ENCODE data around the gene KIF2A.
A peak's percentile ranks its signal among the peaks of the same experiment; 100 is the strongest.

Gene KIF2A

DNA sequence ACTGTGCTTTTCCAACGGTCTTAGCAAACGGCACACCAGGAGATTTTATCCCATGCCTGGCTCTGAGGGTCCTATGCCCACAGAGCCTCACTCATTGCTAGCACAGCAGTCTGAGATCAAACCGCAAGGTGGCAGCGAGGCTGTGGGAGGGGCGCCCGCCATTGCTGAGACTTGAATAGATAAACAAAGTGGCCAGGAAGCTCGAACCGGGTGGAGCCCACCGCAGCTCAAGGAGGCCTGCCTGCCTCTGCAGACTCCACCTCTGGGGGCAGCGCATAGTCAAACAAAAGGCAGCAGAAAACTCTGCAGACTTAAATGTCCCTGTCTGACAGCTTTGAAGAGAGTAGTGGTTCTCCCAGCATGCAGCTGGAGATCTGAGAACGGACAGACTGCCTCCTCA, 14.2 kb upstream of the KIF2A start:
- peak; percentile 28 for DNase-seq (ENCODE audit: low read depth)

DNA sequence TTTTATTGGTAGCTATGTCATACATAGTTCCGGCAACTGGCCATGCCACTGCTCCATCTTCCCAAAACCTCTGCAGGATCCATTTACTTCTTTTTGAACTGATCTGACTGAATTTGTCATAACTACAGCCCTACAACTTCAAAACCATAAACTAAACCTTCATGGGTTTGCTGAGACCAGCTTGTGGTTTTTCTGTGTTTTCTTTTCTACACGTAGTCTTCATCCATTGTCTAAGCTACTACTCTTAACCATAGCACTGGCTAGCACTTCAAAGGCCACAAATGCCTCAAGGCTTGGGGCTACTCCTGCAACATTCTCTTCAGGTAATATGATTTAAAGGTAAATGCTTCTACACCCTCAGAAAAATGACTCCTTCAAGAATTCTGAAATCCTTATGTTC, 9.0 kb upstream of the KIF2A start:
- DNase-seq (ENCODE audit: low read depth): no peak

DNA sequence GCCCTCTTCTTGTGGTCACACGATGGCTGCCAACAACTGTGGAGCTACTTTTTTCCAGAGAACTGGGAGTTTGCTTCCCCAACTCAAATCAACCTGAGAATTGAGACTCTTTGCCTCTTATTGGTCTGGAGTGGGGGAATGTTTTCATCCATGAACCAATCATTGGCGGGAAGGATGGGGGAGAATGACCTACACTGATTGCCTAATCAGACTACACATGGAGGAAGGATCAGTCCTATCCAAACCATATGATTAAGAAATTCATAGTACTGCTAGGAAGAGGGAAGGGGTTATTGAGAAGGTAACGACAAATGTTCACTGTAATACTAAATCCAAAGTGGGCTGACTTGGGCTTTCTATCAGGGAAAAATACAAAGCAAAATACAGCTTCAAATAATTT, 7.9 kb upstream of the KIF2A start:
- no peak for DNase-seq (ENCODE audit: low read depth)

DNA sequence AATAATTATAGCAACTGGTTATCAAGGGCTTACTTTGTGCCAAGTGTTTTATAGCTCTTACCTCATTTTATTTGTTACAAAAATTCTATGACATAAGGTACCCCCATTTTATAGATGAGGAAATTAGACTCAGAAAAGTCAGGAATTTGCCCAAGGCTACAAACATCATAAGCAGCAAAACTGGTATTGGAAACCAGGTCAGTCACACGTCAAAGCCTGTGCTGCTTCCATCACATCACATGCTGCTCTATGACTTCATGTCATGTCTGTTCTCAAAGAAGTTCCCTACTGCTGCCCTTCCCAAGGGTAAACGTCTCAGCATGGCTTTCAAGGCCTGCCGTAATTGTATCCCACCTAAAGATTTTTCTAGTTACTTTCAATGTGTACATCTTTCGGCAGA, 6.9 kb upstream of the KIF2A start:
- no peak for DNase-seq (ENCODE audit: low read depth)

DNA sequence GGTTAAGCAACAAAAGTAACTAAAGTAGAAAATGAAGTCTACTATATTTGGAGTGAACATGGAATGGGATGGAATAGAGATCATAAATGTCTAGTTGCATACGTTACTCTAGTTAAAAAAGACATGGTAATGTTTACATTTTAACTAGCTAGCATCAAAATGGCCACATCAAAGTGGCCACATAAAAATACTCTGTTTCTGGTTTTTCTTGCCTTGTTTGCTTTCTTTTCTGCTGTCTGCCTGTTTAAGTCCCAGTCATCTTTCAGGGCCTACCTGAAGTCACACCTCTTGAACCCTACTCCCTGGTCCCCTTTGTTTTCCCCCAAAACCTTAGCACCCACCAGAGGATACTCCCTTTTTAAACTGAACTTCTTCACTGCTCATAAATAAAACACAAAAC, 6.4 kb upstream of the KIF2A start:
- DNase-seq (ENCODE audit: low read depth): no peak

DNA sequence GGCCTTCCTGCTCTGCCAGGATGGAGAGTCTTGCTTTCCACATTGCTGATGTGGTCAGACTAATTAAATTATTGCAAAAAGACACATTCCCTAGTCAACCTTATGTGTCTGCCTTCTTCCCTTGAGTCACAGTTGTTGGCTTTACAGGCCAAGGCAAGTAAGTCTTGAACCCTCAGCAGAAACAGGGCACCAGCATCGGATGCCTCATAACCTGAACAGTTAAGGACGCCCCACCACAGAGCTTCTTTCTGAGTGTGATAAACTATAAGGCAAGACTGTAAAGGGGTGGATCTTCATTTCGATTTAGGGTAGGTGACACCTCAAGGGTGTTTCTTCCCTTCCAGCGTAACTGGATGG, 670 bp upstream of the KIF2A start:
- DNase-seq (ENCODE audit: low read depth): no peak

DNA sequence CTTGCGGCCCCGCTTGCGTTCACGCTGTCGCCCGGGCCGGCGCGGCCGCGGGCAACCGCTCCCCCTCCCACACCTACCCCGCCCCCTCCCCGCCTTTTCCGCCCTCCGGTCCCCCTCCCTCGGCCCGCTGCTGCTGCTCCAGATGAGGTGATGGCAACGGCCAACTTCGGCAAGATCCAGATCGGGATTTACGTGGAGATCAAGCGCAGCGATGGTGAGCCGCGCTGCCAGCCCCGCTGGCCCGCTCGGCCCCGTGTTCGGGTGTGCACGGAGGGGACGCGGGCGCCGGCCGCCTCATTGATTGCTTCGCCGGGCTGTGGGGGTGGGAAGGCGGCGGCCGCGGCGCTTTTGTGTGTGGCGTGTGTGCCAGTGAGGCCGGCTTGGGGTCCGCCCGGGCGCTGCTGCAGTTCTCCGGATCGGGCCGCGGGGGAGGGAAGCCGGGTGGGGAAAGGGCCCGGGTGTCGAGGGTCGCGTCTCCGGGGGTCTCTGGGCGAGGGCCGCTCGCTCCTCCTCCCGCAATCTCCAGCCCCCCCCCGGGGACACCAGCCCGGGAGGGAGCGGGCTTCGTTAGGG, 403 bp downstream of the KIF2A start:
- DNase-seq (ENCODE audit: low read depth): no peak

DNA sequence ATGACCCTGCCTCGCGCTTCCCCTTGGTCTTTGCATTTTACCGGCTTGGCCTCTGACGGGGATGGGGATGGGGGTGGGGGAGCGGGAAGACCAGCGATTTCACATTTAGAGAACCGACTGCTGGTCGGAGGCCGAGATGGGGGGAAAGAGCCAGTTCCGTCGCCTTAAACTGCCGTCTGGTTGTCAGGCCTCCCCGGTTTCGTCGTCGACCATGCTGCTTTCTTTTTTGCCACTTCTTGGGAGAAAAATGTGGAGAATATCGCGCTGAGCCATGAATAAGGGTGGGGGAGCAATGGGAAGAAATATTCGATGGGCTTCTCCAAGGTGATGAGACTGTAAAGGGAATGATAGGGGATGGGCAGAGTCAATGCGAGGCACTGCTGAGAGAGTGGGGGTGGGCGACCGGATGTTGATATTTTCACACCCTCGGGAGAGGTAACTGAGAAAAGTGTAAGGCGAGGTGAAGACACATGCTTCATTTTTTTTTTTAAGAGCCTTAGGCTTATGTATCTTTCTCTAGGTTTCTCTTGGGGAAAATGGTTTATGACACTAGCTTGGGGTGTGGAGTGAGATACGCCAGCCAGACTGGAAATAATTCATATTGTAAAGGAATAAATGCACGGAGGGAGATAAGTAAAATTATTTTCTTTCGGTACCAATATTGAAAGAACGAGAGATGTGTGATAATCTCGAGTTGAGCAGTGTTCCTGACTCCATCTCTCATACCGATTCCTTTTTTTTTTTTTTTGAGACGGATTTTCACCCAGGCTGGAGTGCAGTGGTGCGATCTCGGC, 1.1 kb downstream of the KIF2A start:
- peak; percentile 52 for DNase-seq (ENCODE audit: low read depth)

DNA sequence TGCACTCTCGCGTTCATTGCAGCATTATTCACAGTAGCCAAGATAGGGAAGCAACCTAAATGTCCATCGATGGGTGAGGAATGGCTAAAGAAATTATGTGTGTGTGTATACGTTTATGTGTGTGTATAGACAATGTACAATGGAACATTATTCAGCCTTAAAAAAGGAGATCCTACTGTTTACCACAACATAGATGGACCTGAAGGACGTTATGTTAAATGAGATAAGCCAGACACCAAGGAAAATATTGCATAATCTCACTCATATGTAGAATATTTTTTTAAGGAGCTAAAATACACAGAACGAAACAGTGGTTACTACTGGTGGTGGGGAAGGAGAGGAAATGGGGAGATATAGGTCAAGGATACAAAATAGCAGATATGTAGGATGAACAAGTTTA, 2.4 kb downstream of the KIF2A start:
- DNase-seq (ENCODE audit: low read depth): no peak

DNA sequence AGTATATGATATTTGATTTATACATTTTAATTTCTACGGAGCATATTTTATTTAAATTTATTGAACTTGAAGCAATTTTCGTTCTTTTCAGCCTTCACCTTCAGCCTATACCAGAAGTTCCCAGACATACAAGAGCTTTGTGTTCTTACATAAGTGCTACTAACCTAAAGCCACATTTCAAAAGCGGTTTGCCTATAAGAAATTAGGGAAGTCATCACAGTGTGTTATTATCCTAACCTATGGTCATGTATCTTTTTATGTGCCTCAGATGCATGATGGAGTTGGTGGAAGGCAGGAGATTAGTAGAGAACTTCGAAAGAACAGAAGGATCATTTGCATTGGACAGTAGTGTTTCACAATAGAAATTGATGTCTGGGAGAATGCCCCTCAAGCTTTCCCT, 3.1 kb downstream of the KIF2A start:
- no peak for DNase-seq (ENCODE audit: low read depth)

DNA sequence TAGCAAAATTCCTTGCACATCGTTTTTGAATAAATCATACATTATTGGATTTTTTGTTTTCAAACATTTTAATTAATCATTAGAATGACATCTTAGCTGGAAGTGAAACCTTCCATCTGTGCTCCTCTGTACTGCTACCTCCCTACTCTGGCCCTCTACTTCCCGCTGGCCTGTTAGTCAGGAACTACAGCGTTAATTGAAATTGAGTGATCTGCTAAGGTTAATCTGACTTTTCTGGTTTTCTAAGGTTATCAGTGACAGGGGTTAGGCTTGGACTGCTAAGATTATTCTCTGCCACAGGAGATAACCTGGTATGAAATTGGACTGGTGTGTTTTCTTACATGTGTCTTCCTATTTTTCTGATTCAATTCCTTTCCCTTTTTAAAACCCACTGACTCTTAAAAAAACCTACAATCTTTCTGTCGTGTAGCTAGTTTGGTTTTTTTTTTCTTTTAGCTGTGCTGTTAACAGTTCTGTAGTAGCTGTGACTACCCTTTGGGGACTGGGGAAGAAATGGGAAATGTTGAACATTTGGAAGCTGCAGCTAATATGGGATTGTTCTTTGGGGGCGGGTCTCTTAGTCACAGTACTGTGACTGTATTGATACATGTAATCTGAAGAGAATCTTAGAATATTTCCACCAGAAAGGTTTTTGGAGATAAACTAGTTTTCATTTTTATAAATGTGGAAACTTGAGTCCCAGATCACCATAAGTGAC, 4.6 kb downstream of the KIF2A start:
- no peak for DNase-seq (ENCODE audit: low read depth)

DNA sequence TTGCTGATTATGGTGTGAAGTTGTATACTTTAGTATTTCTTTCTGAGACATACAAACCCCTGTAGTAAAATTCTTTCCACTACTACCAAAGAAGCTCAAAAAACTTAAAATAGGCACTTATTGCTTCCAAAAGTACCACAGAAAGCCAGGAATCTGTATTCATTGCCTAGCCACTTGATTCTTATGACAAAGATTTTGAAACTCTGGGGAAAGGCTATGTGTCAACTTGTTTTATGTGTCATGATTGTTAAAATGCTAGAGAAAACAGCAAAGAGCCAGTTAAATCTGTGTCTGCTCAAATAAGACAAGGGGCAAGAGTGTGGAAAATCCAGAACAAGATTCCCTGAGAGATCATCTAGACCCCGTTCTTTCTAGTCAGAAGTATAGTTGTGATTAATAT, 6.0 kb downstream of the KIF2A start:
- DNase-seq (ENCODE audit: low read depth): no peak

DNA sequence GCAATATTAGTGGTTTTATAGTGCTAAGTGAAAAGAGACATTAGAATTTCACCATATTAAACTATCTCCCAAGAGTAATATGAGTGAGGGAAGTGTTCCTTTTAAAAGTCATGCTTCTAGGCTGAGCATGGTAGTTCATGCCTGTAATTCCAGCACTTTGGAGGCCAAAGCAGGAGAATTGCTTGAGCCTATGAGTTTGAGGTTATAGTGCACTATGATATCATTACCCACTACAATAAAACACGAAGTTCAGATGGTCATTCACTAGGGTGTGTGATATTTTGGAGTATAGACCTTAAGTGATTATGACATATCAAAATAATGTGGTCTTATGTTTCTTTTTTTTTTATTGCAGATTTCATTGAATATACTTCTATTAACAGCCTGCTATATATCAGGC, 6.7 kb downstream of the KIF2A start:
- DNase-seq (ENCODE audit: low read depth): no peak

DNA sequence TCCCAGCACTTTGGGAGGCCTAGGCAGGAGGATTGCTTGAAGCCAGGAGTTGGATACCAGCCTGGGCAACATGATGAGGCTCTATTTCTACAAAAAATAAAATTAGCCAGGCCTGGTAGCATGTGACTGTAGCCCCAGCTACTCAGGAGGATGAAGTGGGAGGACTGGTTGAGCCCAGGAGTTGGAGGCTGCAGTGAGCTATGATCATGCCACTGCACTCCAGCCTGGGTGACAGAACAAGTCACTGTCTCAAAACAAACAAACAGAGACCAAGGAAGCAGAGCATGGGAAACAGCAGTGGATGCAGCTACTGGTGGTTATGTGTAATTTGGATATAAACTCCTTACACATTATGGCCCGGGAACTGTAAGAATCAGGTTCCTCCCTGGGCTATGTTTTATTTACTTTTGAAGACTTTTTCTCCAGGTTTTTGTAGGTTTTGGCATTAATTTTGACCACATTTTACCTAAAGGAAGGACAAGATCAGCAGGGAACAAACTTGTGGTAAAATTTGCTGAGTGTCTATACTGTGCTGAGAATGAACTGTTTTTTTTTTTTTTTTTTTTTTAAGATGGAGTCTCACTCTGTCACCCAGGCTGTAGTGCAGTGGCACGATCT, 8.3 kb downstream of the KIF2A start:
- no peak for DNase-seq (ENCODE audit: low read depth)

DNA sequence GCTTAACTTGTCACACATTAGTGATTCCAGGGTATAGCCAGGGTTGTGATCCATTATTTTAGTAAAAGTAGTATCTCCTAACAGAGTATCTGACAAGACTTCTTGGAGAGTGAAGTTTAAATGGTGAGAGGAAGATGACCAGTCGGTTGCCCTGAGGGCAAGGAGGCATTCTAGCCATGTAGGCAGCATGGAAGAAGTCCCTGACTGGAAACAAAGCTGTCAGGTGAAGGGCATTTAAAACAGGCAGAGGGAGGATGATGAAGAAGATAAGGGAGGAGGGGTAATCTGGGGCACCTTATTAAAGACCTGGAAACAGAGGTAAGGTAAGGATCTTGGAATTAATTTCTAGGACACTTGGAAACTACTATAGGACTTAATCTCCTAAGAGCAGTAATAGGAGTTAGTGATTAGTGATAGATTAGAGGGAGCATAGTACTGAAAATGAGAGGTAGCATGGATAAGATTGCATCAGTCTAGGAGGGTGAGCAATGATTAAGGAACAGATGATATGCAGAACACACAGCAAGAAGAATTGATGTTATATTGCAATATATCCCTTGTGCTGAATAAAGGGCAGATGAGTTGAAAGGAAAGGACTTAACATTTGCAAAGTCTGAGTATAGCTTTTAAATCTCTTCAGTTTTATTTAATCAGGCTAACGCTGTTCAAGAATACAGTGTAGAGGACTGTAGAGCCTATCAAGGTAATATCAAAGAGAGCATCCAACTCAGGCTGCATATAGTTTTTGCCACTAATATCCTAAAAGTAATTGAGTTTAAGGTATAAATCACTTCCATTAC, 9.6 kb downstream of the KIF2A start:
- no peak for DNase-seq (ENCODE audit: low read depth)

DNA sequence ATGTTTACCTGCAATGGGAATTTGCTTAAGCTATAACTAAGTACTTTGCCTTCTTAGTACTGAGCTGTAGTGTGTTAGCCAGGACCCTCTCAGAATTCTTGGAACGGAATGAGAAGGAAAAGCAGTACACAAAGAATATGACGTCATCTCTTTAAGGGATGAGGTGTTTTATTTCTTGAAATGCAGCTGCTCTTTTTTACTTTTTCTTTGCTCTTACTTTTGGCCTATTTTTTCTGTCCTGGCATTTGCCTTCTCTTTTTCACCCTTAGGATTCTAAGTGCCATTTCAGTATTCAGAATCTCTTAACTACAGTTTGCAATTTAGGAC, 10.1 kb downstream of the KIF2A start:
- no peak for DNase-seq (ENCODE audit: low read depth)

DNA sequence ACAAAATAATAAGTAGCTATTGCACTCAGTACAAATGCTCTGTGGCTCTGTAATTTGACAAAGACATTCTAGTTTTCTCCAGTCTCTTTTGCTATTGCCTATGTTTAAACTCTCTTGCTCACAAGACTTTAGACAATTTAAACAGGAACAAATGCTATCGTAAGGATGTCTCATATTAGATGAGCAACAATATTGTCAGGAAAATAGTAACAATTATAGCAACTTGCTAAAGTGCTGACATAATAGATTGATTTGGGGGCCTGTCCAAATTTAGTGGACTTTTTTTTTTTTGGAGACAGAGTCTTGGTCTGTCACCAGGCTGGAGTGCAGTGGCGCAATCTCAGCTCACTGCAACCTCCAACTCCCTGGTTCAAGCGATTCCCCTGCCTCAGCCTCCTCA, 11.8 kb downstream of the KIF2A start:
- DNase-seq (ENCODE audit: low read depth): no peak

DNA sequence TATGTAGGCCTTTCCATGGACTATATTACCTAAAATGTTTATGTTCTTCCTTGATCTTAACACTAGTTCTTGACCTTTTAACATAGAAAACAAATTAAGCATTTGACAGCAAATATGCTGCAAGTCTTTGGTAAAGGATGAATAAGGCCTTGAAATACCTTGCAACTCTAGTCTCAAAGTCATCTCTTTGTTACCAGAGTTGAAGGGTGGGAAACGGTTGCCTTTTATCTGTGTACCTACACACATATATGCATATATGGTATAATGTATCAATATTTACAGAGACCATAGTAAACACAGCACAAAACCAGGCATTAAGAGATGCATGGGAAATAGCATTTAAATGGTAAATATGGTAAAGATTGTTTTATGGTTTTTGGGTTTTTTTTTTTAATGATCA, 16.5 kb downstream of the KIF2A start:
- no peak for DNase-seq (ENCODE audit: low read depth)

DNA sequence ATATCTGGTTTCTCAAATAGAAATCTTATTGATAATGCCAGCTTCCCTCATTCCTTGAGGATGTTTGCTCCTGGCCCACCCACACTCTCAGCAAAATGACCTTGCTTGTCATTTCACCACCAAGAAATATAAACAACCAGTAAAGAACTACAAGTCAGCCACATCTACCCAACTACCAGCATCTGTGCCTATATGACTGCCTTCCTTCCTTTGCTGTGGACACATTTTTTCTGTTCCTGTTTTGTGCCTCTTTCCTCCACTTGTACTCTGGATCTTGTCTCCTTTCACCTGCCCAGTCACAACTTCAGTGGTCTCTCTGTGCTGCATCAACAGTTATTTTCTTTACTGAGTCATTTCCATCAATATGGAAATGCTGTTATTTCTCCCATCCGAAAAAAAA, 20.3 kb downstream of the KIF2A start:
- DNase-seq (ENCODE audit: low read depth): no peak

DNA sequence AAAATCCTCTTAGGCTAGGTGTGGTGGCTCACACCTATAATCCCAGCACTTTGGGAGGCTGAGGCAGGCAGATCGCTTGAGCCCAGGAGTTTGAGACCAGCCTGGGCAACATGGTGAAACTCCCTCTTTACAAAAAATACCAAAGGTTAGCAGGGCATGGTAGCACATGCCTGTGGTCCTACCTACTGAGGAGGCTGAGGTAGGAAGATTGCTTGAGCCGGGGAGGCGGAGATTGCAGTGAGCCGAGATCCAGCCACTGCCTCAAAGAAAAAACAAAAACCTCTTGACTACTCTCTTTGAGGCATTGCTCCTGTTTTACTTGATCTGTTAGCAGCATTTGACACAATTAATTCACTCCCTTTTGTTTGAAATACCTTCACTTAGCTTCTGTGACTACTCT, 20.7 kb downstream of the KIF2A start:
- no peak for DNase-seq (ENCODE audit: low read depth)

DNA sequence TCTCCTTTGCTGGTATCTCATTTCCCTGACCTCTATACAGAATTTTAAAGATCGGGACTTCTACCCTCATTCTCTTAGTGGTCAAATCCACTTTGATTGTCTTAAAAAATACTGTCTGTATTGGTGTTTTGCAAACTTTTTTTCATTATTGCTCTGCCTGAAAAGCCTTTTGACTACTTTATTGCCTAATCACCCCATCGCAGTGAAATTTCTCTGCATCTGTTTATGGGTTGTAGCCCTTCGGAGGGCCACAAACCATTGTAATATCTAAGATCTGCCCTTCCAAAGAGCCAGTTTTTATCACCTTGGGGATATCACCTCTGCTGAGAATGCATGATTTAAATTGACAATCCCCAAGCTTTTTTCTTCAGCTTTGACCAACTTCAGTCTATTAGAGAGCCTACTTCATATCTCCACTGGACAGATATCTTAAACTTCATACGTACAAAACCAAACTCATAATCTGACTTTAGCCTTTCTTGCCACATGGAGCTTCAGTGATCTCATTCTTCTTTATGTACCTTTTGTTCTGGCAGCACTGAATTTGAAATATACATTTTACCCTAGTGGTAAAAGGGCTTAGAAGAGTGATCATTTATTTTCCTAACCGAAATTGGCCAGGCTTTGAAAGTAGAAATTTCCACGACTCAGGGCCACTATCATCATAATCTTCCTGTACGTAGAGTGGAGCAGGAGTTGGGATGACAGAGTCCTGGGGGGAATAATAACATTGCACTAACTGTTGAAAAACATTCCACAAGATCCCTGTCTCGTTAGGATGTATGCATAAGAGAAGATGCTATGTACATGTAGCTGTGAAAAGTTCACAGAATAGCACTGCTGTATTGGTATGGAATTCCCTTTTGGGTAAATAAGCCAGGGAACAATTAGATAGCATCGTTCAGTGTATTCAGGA, 21.4 kb downstream of the KIF2A start:
- no peak for DNase-seq (ENCODE audit: low read depth)
